ENCODE data around the gene IL3. TPM values are rescaled to one million over a fixed set of nuclear protein-coding genes. Genes with fewer than 3 reads are reported as not detected.

The IL3 gene
- total and polyA plus RNA-seq, 8 donors = not detected

DNA sequence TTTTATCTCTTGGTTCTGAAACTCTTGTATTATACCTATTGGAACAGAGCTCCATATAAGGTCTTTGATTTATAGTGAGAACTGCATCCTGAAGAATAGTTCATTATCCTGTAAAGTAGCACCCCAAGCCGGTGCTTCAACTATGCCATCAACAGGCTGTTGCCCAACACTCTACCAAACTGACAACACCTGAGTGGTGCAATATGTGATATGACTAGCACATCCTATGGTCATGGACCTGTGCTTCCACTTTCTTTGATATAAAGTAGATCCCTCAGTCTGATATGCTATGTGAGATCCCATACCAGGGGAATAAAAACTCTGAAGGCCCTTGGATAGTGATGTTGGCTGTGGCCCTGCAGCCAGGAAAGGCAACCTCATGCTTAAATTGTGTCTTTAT, 28.9 kb downstream of the IL3 start:
- TF ChIP-seq CTCF (IDR thresholded peaks at IDR 0.05) (no peak), POLR2A (IDR thresholded peaks at IDR 0.05) (no peak), EP300 (IDR thresholded peaks at IDR 0.05) (no peak), POLR2AphosphoS5 (IDR thresholded peaks at IDR 0.05) (no peak)
- Histone ChIP-seq H3K9me3 (no peaks in the 10 kb centered on the region), H3K4me1 (peaks cover 0 to 10% (median 0%) of the 10 kb centered on the region in 4 donors), H3K27ac (no peak overlapping the region), H3K4me3 (no peak overlapping the region), H3K27me3 (no peaks in the 10 kb centered on the region), H3K36me3 (no peaks in the 10 kb centered on the region)
- DNase-seq = no peak
- 91 to 100% (median 99%) methylated on average over 1 of the region's 1 CpG for WGBS, 5 donors
- intact Hi-C loops (cut with DNase I; ENCODE audit: low total_unique reads) = no loop called here

GRCh38 chr5:132090107-132090506, 29.7 kb downstream of the IL3 start:
- TF ChIP-seq POLR2A (IDR thresholded peaks at IDR 0.05) (no peak), POLR2AphosphoS5 (IDR thresholded peaks at IDR 0.05) (no peak), CTCF (IDR thresholded peaks at IDR 0.05) (no peak), EP300 (IDR thresholded peaks at IDR 0.05) (no peak)
- Histone ChIP-seq H3K27ac (no peak overlapping the region), H3K4me1 (peaks cover 0 to 10% (median 0%) of the 10 kb centered on the region in 4 donors), H3K4me3 (no peak overlapping the region), H3K36me3 (no peaks in the 10 kb centered on the region), H3K27me3 (no peaks in the 10 kb centered on the region), H3K9me3 (no peaks in the 10 kb centered on the region)
- no peak for DNase-seq
- intact Hi-C loops (cut with DNase I; ENCODE audit: low total_unique reads) = no loop called here

DNA sequence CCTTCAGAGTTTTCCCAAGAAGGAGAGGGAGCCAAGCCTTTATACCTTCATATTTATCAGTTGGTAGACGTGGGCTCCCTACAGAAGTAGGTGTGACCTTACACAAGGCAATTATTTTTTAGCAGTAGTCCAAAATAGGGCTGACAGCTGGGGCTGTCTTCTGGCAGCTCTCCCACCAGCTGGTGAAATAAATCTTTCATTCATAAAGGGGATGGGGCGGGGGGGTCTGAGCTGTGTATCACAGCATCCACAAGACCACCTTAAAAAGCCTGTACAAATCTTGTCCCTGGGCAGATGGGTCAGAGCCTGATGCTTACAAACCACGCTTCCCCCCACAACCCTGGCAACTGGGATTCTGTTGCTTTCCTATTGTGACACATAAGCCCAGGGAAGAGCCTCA, 32.8 kb downstream of the IL3 start:
- Histone ChIP-seq H3K27ac (no peak overlapping the region), H3K4me1 (no peaks in the 10 kb centered on the region), H3K27me3 (no peaks in the 10 kb centered on the region), H3K4me3 (no peak overlapping the region), H3K36me3 (no peaks in the 10 kb centered on the region), H3K9me3 (no peaks in the 10 kb centered on the region)
- 38 to 72% (median 45%) methylated on average over 3 of the region's 3 CpGs for WGBS, 5 donors
- no peak for TF ChIP-seq POLR2A (IDR thresholded peaks at IDR 0.05)
- no peak for TF ChIP-seq CTCF (IDR thresholded peaks at IDR 0.05)
- no peak for TF ChIP-seq EP300 (IDR thresholded peaks at IDR 0.05)
- TF ChIP-seq POLR2AphosphoS5 (IDR thresholded peaks at IDR 0.05) = no peak
- intact Hi-C loops (cut with DNase I; ENCODE audit: low total_unique reads) = no loop called here
- no peak for DNase-seq

DNA sequence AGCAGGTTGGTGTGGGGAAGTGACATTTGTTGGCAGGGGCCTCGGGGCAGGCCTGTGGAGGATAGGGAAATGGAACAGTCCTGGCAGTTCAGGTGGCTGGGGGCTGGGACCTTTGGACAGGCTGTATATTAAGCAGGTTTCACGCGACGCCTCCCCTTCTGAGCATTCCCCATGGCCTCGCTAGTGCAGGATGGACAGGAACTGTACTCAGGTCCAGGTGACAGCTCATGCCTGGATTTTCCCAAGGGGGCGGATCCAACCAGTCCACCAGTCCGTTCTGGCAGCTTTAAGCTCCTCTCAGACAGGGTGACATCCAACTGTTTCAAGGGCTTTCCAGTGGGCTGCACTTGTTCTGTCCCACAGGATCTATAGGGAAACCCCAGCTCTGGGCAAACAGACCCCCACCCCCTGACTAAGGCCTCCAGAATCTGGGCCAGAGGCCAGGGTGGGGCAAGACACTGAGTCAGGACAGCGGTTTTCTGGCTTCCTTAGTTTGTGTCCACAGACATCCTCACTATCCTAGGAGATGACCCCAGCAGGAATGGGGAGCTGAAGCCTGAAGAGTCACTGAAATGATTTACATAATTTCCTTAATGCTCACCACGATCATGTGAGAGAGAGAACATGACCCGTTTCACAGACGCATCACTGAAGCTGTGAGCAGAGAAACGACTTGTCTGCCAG, 34.1 kb downstream of the IL3 start:
- 61 to 80% (median 70%) methylated on average over 10 to 12 of the region's 12 CpGs for WGBS, 5 donors
- H3K27me3 ChIP-seq = no peaks in the 10 kb centered on the region
- H3K36me3 ChIP-seq = no peaks in the 10 kb centered on the region
- no peaks in the 10 kb centered on the region for H3K9me3 ChIP-seq
- H3K4me1 ChIP-seq = no peaks in the 10 kb centered on the region
- TF ChIP-seq POLR2A (IDR thresholded peaks at IDR 0.05) = no peak
- no peak for TF ChIP-seq POLR2AphosphoS5 (IDR thresholded peaks at IDR 0.05)
- TF ChIP-seq EP300 (IDR thresholded peaks at IDR 0.05) = no peak
- no peak for TF ChIP-seq CTCF (IDR thresholded peaks at IDR 0.05)
- no peak for DNase-seq
- H3K4me3 ChIP-seq = no peak overlapping the region
- intact Hi-C loops (cut with DNase I; ENCODE audit: low total_unique reads) = no loop called here
- no peak overlapping the region for H3K27ac ChIP-seq
